ENCODE results near the gene RPS19.
A peak's percentile ranks its signal among the peaks of the same experiment; 100 is the strongest.

GRCh38 chr19:41872775-41873647 is 13.0 kb downstream of the RPS19 start:
- TF ChIP-seq CTCF (IDR thresholded peaks at IDR 0.05) (peak; percentile 60 to 84 (median 74)), POLR2A (IDR thresholded peaks at IDR 0.05) (peak; percentile 6)
